Right ventricle myocardium superior (tissue), 1 donor: ENCODE results near the gene PCP2. TPM values are rescaled to one million over a fixed set of nuclear protein-coding genes. Genes with fewer than 3 reads are reported as not detected.

ENCODE experiments used
- ATAC-seq: fragments of 200-7000 bp; cut with Tn5 transposase; one replicate; pipeline ENCODE4 v1.9.1; 2020; ENCODE audit warnings: mild to moderate bottlenecking; ENCODE audit not compliant: poor library complexity
- DNase-seq: peaks from one replicate; pipeline ENCODE4 v3.0.0-alpha.2; 2020
- intact Hi-C: fragments of 100-400 bp; cut with DNase I; formaldehyde crosslinking; loops from one replicate; pipeline ENCODE4 v1.11.2; 2022
- total RNA-seq: library from RNA; stranded (reverse); fragmentation: NEBNext Ultra II Directional; extraction: Animal tissue kit (Norgen Biotek cat#: 25700); gene quantifications from one replicate; pipeline ENCODE4 v1.2.1, GENCODE V29; 2021
- donor health status: DM: no; HTN: yes; CAD: no; lungs with severe emphysema.

The PCP2 gene
- total RNA-seq, 1 donor from 2014 or later: 3.9 TPM

DNA sequence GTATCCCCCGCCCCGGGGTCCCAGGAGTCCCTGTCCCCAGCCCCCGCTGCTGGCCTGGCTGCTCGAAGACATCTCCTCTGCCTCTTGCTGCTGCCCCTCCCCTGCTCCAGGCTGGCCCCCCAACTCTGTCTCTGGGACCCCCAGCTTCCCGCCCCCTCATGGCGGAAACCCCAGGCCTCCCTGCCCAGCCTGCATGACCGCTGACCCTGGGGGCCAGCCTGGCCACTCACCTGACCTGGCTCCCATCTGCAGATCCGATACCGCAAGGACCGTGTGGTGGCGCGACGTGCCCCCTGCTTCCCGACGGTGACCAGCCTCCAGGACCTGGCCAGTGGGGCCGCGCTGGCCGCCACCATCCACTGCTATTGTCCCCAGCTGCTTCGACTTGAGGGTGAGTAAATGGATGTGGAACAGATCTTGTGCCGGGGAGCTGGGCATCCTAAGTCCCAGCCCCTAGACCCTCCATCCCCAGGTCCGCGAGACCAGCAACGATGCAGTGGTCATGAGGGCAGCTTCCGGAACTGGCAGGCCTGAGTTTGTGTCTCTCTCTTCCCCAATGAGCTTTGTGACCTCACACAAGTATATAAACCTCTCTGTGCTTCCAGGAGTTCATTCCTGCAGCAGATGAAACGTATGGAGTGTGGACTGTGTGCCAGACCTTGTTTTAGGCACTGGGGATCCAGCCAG, 25.5 kb downstream of the PCP2 start:
- ATAC-seq: no peak
- DNase-seq: no peak
- intact Hi-C loops: no loop called here

DNA sequence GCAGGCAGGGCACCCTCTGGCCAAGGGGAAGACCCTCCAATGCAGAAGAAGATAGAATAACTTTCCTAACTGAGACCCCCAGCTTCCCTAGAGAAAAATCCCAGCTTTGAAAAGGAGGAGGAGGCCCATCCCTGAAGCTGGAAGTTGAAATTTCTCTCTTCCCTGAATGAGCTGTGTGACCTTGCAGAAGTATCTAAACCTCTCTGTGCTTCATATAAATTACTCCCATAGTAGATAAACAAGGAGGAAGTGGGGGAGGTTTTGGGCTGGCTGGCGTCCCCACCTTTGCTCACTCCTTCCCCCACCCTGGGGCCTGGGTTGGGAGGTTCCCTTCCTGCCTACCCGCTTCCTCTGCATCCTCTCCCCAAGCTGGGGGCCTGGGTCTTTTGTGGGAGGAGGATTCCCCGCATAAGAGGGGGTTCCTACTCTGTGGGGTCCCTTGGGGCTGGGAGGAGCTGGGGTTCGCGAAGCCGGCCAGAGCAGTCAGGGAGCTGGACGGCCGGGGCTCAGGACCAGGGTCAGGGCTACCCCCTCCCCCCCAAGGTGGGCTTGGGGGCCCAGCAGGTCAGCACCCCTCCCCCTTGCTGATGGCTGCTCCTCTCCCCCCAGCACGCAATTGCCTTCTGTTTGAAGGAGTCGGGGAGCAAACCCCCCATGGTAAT, 26.2 kb downstream of the PCP2 start:
- intact Hi-C loops: no loop called here
- DNase-seq (no peak), ATAC-seq (no peak)

DNA sequence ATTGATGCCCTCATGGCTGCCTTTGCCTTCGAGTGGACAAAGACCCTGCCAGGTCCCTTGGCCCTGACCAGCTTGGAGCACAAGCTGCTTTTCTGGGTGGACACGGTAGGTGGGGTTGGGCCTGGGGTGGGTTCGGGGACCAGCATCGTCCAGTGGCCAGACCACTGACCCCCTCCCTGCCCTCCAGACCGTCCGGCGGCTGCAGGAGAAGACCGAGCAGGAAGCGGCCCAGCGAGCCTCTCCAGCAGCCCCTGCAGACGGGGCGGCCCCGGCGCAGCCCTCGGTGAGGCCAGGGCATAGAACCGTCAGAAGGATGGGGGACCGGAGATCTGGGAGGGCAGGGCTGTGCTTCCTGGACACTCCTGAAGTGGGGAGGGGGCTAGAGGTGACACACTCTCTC, 27.2 kb downstream of the PCP2 start:
- intact Hi-C loops: no loop called here
- no peak for DNase-seq
- no peak for ATAC-seq

DNA sequence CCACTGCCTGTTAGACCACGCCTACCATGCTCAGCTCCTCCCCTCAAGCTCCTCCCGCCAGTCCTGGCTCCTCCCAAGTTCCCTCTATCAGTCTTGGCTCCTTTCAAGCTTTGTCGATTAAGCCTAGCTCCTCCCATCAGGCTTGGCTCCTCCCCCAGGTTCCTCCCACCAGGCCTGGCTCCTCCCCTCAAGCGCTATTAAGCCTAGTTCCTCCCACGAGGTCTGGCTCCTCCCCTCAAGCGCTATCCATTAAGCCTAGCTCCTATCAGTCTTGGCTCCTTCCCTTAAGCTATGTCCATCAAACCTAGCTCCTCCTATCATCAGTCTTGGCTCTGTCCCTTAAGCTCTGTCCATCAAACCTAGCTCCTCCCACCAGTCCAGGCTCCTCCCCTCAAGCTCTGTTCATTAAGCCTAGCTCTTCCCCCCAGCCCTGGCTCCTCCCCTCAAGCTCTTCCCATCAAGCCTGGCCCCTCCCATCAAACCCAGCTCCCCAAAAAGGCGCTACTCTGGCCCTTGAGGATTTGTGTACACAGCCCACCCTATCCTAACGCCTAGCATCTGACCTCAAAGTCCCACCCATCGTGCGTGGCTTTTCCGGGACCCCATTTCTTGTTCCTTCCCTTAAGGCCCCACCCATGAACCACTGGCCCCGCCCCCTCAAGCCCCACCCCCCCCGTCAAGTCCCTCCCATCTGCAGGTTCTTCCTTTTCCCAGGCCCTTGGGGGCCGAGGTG, 27.9 kb downstream of the PCP2 start:
- intact Hi-C loops: no loop called here

DNA sequence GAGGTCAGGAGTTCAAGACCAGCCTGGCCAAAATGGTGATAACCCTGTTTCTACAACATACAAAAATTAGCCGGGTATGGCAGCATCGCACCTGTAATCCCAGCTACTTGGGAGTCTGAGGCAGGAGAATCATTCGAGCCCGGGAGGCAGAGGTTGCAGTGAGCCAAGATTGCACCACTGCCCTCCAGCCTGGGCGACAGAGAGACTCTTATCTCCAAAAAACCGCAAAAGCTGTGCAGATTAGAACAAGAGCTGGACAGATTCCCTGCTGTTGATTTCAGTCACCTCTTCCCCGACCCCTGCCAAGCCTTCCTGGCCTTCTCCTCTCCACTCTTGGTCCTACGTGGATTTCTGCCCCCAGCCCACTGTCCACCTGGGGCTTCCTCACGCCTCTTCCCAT, 29.6 kb downstream of the PCP2 start:
- no peak for DNase-seq
- ATAC-seq: no peak
- intact Hi-C loops: no loop called here

More for the DNA sequence above, 27.9 kb downstream of the PCP2 start:
- DNase-seq (no peak), ATAC-seq (no peak)

DNA sequence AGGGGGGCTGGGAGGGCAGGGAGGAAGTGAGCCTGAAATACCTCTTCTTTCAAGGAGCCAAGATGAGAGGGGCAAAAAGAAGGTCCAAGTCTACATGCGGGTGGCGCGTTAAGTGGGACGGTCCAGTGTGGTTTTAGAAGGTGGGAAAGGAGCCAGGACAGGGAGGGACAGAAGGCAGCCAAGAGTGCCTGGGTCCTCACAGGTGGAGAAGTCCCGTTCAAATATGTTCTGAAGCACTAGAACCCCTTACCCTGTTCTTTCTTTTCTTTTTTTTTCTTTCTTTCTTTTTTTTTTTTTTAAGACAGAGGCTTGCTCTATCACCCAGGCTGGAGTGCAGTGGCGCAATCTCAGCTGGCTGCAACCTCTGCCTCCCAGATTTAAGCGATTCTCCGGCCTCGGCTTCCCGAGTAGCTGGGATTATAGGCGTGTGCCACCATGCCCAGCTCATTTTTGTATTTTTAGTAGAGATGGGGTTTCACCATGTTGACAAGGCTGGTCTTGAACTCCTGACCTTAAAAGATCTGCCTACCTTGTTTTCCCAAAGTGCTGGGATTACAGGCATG, 30.5 kb downstream of the PCP2 start:
- ATAC-seq (no peak), DNase-seq (no peak)
- intact Hi-C loops: no loop called here

DNA sequence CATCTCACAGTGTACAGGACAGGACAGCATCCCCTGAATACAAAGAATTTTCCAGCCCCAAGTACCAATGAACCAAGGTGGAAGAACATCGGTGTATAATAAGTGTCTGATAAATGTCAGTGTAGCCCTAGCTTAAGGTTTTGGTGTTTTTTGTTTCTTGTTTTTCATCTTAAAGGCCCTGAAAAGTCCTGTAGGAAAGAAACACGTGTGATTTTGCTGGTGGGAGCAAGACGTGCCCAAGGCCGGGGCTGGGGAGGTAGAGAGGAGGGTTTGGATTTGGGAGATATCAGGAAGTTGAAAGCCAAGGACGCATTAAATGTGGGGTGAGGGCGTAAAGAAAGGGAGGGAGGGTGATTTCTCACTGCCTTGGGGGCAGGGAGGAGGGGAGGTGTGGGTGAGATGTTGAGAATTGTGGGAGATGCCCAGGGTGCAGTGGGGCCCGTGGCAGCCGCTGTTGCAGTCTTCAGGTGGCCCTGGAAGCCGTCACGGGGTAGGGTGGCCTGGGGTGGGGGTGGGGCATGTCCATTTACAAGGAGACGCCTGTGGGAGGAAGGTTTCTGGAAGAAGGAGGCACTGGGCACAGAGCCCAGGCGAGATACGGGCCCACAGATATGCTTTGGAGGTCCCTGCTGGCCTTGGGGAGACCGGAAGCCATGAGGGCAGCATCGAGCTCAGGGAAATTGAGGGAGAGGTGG, 31.1 kb downstream of the PCP2 start:
- intact Hi-C loops: no loop called here
- no peak for DNase-seq
- no peak for ATAC-seq

DNA sequence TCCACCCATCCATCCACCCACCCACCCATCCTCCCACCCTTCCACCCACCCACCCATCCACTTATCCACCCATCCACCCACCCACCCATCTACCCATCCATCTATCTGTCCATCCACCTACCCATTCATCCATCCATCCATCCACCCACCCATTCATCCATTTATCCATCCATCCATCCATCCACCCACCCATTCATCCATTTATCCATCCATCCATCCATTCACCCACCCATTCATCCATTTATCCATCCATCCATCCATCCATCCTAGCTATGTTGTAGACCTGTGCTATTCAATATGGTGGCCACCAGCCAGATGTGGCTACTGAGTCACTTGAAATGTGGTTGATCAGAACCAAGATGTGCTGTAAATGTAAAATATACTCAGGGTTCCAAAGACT, 32.8 kb downstream of the PCP2 start:
- DNase-seq: no peak
- intact Hi-C loops: no loop called here
- ATAC-seq: no peak

DNA sequence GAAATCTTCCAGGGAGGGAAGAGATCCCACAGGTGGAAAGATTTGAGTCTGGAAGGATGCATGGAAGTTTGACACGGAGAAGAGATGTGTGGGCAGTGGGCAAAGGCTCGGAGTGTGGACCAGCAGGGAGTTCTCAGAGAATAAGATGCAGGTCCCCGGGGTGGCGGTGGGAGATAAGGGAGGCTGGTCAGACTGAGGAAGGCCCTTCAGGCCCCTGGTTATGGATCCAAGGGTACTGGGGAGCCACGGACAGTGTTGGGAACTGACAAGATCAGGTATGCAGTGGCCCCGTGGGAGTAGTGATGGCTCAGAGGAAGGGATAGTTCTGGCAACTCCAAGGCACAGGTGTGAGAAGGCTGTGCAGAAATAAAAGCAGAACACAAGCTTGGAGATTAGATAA, 35.3 kb downstream of the PCP2 start:
- no peak for ATAC-seq
- intact Hi-C loops: no loop called here

DNA sequence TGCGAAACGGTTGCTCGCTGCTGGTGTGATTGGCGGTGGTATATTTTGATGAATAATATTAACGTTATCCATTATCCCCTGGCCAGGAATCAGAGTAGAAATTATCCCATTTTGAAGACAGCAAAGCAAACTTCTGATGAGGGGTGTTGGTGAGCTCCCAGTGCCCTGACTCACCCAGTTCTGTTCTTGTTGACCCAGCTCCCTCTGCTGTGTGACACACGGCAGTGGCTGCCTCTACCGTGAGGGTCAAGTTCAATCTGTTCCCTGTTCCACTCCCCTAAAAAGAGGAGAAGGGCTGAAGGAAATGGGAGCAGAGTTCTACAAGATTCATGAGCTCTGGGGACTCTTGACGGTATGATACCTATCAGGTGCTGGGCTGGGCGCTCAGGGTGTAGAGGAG, 35.8 kb downstream of the PCP2 start:
- intact Hi-C loops: no loop called here
- no peak for DNase-seq
- no peak for ATAC-seq

More for the DNA sequence above, 35.3 kb downstream of the PCP2 start:
- no peak for DNase-seq

DNA sequence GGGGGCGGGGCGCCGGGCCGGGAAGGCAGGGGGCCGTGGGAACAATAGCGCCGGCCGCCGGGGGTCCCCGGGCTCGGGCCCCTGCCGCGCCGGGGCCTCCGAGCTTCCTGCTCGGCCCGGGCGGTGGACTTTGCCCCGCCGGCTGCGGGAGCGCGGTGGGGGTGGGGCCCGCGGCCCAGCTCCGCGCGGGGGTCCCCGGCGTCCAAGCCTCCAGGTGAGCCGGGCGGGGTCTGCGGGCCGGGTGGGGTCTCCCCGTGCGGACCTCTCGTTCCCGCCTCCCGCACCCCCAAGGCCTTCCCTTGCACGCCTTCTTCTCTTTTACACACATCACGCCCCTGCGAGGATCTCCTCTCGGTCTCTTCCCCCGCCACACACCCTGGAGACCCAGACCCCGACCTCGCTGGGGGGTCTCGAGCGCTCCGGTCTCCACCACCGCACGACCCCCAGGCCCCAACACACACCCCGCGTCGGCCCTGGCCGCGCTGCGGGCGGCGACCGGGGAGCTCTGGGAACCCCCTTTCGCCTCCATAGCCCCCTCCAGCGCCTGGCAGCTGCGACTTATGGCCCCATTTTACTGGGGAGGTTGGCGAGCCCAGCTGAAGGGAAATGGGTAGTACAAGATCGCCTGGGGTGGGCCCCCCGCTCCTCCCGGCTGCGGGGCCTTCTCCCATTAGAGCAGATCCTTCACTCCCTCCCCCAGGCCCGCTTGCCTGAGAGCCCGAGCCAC, 37.1 kb downstream of the PCP2 start:
- no peak for ATAC-seq
- intact Hi-C loops: no loop called here
- DNase-seq: no peak

DNA sequence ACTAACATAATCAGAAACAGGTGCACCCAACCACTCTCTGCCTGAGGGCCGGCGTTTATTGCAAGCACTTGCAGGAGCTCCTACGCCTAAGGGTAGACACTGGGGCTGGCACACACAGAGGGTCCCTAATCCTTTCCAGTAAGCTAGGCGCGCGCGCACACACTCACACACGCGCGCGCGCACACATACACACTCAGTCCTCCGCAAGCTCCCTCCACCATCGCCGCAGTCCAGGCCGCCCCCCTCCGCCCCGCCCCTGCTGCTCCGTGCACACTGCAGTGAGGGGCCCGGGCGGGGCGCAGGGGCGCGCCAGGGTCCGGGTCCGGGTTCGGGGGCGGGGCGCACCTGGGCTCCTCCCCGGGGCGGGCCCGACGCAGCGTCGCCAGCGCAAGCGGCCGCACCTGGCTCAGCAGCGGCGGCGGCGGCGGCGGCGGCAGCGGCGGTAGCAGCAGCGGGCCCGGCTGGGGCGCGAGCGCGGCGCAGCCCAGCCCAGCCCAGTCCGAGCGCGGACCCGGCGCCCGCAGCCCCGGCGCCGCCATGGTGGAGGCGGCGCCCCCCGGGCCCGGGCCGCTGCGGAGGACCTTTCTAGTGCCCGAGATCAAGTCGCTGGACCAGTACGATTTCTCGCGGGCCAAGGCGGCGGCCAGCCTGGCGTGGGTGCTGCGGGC, 37.9 kb downstream of the PCP2 start, which contains the start of gene CAMSAP3:
TSS of gene CAMSAP3 (plus strand) at position 398 of the 668 bp plus-strand sequence. CDS start at position 538, 140 bp downstream.
- intact Hi-C loops: no loop called here
- DNase-seq: no peak
- ATAC-seq: peak; percentile 75

DNA sequence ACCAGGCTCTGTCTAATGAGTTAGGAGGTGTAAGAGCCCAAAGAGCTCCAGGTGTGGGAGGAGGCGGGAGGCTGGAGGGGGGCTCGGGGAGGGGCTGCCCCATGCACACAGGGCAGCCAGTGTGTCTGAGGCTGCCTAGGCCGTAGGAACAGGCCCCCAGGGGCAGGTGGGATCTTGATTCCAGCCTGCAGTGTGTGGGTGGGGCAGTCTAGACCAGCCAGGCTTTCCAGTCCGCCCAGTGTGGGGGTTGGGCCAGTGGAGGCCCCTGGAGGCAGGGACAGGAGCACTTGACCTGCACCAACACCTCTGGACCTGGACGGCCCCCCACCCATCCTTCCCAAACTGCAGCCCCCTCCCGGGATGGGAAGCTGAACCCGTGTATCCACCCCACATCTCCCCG, 43.3 kb downstream of the PCP2 start:
- DNase-seq (no peak), ATAC-seq (no peak)
- intact Hi-C loops: no loop called here

DNA sequence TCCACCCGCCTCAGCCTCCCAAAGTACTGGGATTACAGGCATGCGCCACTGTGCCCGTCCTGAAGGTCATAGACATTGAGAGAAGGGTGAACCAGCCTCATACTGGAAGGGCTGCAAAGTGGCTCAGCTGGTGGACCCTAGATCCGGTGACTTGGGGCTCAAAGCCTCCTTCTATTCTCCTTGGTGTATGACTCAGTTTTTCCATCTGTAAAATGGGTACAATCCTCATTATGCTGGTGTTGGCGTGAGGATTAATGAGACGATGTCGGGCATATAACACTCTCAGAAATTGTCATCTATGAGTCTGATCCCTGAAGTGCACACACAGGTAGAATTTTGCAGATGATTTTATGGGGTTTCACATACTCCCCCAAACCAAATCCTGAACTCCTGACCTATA, 43.7 kb downstream of the PCP2 start:
- no peak for ATAC-seq
- no peak for DNase-seq
- intact Hi-C loops: no loop called here

DNA sequence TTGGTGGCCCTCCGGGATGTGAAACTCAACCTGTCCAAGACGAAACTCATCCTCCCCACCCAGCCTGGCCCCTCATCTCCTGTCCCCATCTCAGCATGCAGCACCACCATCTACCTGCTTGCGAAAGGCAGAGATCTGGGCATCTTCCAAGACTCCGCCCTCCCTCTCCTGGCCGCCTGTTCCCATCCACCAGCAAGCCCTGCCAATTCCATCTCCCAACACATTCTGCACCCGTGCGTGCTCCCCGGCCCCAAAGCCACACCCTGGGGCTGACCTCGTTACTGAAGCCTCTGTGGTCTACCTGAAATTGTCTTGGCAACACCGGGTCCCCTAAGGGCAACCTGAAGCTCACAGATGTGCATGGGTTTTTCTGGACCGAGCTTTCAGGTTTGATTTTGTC, 51.1 kb downstream of the PCP2 start:
- ATAC-seq: no peak
- intact Hi-C loops: no loop called here

More for the DNA sequence above, 51.1 kb downstream of the PCP2 start:
- DNase-seq: no peak
